ENCODE measurements around the gene MDFIC2. TPM values are rescaled to one million over a fixed set of nuclear protein-coding genes. Genes with fewer than 3 reads are reported as not detected.

The MDFIC2 gene
- total RNA-seq, 3 donors from 2014 or later: not detected

DNA sequence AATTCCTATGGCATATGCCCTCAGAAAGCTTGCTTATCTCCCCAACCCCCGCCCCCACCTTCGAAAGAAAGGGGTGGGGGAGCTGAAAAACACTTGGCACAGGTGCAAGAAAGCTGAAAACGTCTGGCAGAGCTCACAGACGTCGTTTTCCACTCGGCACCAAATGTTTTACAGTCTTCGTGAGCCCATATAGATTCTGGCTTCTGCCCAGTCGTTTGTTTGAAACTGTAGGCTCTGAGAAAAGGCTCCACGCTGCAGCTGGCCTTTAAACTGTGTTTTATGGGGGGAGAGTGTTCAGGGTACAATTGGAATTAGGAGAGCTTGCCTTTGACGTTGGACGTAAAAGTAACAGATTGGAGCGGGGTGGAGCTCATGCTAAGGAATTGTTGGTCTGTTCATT lies 130.3 kb downstream of the MDFIC2 start:
- ATAC-seq (no peak), DNase-seq (no peak)
- Mint-ChIP-seq H3K9me3 (no peaks in the 10 kb centered on the region), H3K4me1 (ENCODE audit: low read depth) (no peaks in the 10 kb centered on the region), H3K4me3 (no peak overlapping the region), H3K36me3 (ENCODE audit: insufficient read depth) (no peaks in the 10 kb centered on the region), H3K27me3 (ENCODE audit: low read depth) (no peaks in the 10 kb centered on the region)

DNA sequence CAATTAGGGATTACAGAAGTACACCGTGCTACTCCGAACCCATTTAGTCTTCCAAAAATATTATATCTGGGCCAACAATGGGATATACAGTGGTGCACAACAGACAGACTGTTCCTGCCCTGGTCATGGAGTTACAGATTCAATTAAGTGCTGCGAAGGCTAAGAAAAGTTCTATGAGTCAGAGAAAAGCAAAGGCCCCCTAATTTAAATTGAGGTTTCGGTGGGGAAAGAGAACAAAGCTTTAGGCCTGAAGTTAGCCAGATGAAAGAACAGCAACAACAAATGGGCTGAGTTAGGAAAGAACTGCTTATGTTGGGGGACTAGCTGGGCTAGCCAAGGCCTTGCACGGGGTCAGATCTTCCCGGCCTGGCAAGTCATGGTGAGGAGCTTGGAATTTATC lies 131.8 kb downstream of the MDFIC2 start:
- no peaks in the 10 kb centered on the region for H3K4me1 Mint-ChIP-seq (ENCODE audit: low read depth)
- no peaks in the 10 kb centered on the region for H3K36me3 Mint-ChIP-seq (ENCODE audit: insufficient read depth)
- H3K27me3 Mint-ChIP-seq (ENCODE audit: low read depth): no peaks in the 10 kb centered on the region
- ATAC-seq: no peak
- no peak overlapping the region for H3K4me3 Mint-ChIP-seq
- no peak for DNase-seq
- H3K9me3 Mint-ChIP-seq: no peaks in the 10 kb centered on the region

DNA sequence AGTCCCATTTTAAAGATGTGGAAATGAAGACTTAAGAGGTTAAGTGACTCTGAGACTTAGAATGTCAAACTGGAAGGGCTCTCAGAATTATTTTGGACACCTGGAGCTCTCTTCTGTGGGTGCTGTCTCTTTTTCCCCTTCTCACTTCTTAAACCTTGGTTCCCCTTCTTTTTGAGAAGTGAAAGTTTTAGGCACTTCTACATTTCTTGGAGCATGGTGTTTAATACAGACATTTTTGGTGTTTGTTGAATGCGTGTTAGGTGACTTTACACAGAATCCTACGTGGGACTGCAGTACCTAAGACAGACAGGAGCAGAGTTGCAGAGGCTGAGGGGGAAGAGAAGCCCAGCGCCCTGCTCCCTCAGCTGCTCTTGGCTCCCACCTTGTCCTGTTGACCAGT lies 133.3 kb downstream of the MDFIC2 start:
- no peaks in the 10 kb centered on the region for H3K36me3 Mint-ChIP-seq (ENCODE audit: insufficient read depth)
- DNase-seq: no peak
- no peaks in the 10 kb centered on the region for H3K27me3 Mint-ChIP-seq (ENCODE audit: low read depth)
- no peaks in the 10 kb centered on the region for H3K4me1 Mint-ChIP-seq (ENCODE audit: low read depth)
- no peak overlapping the region for H3K4me3 Mint-ChIP-seq
- ATAC-seq: no peak
- no peaks in the 10 kb centered on the region for H3K9me3 Mint-ChIP-seq

DNA sequence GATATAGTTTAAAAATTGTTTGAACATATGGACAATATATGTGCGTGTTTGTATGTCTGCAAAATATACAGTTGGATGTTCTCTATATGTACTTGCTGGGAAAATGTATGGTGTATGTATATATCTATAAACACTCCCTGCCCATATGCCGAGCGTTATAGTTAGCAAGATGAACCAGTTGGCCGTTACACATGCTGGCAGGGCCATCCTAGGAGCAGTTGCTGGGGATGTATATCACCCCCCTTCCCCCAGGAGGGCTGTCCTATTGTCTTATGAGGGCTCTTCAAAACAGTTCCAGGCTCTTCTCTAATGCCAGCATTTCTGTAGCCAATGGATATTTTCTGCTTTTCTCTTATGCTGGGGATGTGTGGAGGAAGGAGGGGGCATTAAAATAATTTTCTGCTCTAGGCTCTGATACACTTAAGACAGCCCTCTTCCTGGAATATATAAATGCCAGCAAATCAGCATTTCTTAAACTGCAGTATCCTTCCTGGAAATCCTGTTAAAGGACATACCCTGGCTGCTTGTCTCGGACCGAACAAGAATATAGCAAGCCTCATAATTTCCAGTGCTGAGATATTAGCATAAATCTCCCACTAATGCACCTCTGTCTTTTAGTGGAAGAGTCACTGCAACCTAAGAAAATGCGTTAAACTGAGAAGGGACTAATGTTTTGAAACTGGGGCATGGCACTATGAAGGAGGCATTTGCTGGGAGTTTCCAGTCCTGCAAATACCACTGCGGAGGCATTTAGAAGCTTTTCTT lies 134.4 kb downstream of the MDFIC2 start:
- H3K36me3 Mint-ChIP-seq (ENCODE audit: insufficient read depth): no peaks in the 10 kb centered on the region
- H3K4me1 Mint-ChIP-seq (ENCODE audit: low read depth): no peaks in the 10 kb centered on the region
- H3K27me3 Mint-ChIP-seq (ENCODE audit: low read depth): no peaks in the 10 kb centered on the region
- H3K4me3 Mint-ChIP-seq: no peak overlapping the region
- DNase-seq (no peak), ATAC-seq (no peak)
- no peaks in the 10 kb centered on the region for H3K9me3 Mint-ChIP-seq

GRCh38 chr3:70176224-70176623 lies 136.2 kb downstream of the MDFIC2 start:
- H3K9me3 Mint-ChIP-seq: no peaks in the 10 kb centered on the region
- H3K27me3 Mint-ChIP-seq (ENCODE audit: low read depth): no peaks in the 10 kb centered on the region
- H3K4me3 Mint-ChIP-seq: no peak overlapping the region
- H3K36me3 Mint-ChIP-seq (ENCODE audit: insufficient read depth): no peaks in the 10 kb centered on the region
- ATAC-seq: no peak
- DNase-seq: no peak
- H3K4me1 Mint-ChIP-seq (ENCODE audit: low read depth): no peaks in the 10 kb centered on the region

DNA sequence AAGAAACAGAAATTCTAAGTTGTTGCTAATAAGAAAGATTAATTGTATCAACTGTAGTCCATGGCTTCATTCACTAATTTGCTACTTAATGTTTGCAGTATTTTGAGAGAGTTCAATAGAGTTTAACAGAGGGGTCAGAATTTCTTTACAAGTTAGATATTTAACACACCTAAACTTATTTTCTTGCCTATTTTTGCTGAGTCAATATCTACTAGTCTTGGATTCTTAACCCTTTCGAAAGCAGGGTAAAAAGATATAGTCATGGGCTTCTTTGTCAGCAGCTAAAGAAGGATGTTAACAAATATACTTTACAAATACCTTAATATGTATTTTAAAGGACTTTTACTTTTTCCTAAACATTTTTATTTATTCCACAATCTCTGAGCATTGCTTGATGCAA lies 155.6 kb downstream of the MDFIC2 start:
- Mint-ChIP-seq H3K27me3 (ENCODE audit: low read depth) (peaks cover 2% of the 10 kb centered on the region), H3K9me3 (no peaks in the 10 kb centered on the region), H3K36me3 (ENCODE audit: insufficient read depth) (no peaks in the 10 kb centered on the region), H3K4me1 (ENCODE audit: low read depth) (no peaks in the 10 kb centered on the region), H3K4me3 (no peak overlapping the region)
- no peak for DNase-seq
- no peak for ATAC-seq

DNA sequence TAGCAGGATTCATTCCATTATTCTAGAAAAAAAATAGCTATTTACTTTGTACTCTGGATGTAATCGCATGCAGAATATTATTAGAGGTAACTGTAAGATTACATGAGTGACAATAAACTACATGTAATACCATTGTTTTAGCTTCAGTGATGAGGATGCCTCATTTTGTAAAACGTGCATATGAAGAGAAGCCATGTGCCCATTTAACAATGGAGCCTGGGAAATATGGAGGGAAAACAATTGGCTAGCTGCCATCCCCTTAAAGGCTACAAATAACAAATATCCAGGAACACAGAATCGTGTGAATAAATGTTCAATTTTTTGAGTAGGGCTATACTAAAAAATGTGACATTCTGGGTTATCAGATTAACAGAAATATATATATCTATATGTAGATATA lies 161.8 kb downstream of the MDFIC2 start:
- no peaks in the 10 kb centered on the region for H3K36me3 Mint-ChIP-seq (ENCODE audit: insufficient read depth)
- H3K4me3 Mint-ChIP-seq: no peak overlapping the region
- no peaks in the 10 kb centered on the region for H3K27me3 Mint-ChIP-seq (ENCODE audit: low read depth)
- H3K4me1 Mint-ChIP-seq (ENCODE audit: low read depth): no peaks in the 10 kb centered on the region
- ATAC-seq (no peak), DNase-seq (no peak)
- no peaks in the 10 kb centered on the region for H3K9me3 Mint-ChIP-seq

DNA sequence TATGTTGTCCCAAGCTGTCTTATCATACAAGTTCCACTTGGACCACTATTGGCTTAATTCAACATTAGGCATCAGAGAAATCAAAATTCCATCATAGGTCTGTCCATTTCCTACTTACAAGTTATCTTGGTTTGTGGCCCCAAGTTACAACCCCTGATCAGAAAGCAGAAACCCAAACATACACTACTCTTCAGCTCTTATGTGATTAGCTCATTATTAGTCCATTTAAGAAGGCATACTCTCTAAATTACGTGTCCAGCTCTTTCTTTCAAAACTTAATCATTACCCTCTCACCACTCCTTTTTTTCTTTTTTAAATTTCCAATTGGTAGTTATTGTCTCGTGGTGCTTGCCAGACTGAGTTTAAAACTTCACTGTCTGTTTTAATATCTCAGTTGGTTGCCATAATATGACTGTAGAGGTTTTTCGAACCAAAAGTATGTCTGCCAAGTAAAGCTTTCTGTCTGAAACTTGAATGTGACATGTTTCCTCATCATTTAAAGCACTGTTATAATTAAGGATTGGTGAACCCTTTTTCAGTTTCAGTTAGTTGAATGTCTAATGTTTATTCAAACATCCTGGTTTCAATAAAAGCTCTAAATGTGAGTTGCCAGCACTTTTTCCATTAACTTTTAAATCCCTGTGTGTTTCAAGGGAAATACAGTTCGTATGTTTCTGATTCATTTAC lies 162.6 kb downstream of the MDFIC2 start:
- ATAC-seq: no peak
- H3K27me3 Mint-ChIP-seq (ENCODE audit: low read depth): no peaks in the 10 kb centered on the region
- H3K4me3 Mint-ChIP-seq: no peak overlapping the region
- no peaks in the 10 kb centered on the region for H3K36me3 Mint-ChIP-seq (ENCODE audit: insufficient read depth)
- H3K4me1 Mint-ChIP-seq (ENCODE audit: low read depth): no peaks in the 10 kb centered on the region
- DNase-seq: no peak
- peaks cover 3% of the 10 kb centered on the region for H3K9me3 Mint-ChIP-seq
